HUES64 (cell line): ENCODE measurements around the gene GABBR1.
"Not testable (repeated sequence)": the region's sequence is repeated elsewhere in the genome, so short reads cannot be mapped to it uniquely, and the experiment has no call there.

Source experiments
- H3K27ac ChIP-seq: 2 replicates; pipeline ENCODE4 v1.7.0; 2013; ENCODE audit warnings: low read depth, low read length, inconsistent platforms
- H3K27me3 ChIP-seq: 2 replicates; pipeline ENCODE4 v1.6.1; 2013; ENCODE audit warnings: mild to moderate bottlenecking, low read length; ENCODE audit not compliant: insufficient read depth
- H3K36me3 ChIP-seq: 2 replicates; pipeline ENCODE4 v1.6.1; 2013; ENCODE audit warnings: mild to moderate bottlenecking, low read length; ENCODE audit not compliant: insufficient read depth
- H3K4me1 ChIP-seq: 2 replicates; pipeline ENCODE4 v1.6.1; 2013; ENCODE audit warnings: mild to moderate bottlenecking, low read length, moderate library complexity; ENCODE audit not compliant: insufficient read depth
- H3K4me3 ChIP-seq: 2 replicates; pipeline ENCODE4 v1.5.1; 2013; ENCODE audit warnings: mild to moderate bottlenecking, low read length, moderate library complexity
- H3K9ac ChIP-seq: 2 replicates; pipeline ENCODE4 v1.6.1; 2013; ENCODE audit warnings: mild to moderate bottlenecking, low read depth, low read length
- H3K9me3 ChIP-seq: 2 replicates; pipeline ENCODE4 v1.6.1; 2013; ENCODE audit warnings: low read depth, low read length; ENCODE audit not compliant: insufficient read depth
- WGBS: fragments of 150-250, 120-280 bp; methylation state at CpG from one replicate; pipeline ENCODE4 v1.1.7; 2013; ENCODE audit warnings: missing lambda C conversion rate; 5-methylcytosine and 5-hydroxymethylcytosine counted together

The GABBR1 gene

GRCh38 chr6:29671026-29671425 lies 38.0 kb upstream of the GABBR1 start:
- Histone ChIP-seq H3K4me1 (peaks cover 27% of the 10 kb centered on the region), H3K4me3 (no peak overlapping the region), H3K9me3 (no peaks in the 10 kb centered on the region), H3K27me3 (no peaks in the 10 kb centered on the region), H3K9ac (no peak overlapping the region), H3K27ac (no peak overlapping the region), H3K36me3 (no peaks in the 10 kb centered on the region)
- WGBS: 67% methylated on average over 1 of the region's 1 CpG

DNA sequence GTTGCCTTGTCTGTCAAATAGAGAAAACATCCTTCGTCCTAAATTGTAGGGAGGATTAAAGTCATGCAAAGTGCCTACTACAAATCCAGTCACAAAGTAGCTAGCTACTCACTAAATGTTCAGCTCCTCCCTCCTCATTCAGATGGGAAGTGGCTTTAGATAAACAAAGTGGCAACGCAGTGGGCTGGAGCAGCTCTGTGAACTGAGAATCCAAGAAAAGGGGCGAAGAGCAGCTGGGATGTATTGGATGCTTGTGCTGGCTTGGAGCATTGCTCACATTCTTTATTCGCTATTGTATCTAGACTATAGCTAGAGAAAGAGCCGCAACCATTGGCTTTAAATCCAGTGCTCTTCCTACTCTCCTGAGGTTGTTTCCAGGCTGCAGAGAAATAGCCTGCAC lies 34.2 kb upstream of the GABBR1 start:
- H3K27ac ChIP-seq: peak overlapping the region; percentile 93
- no peaks in the 10 kb centered on the region for H3K36me3 ChIP-seq
- peak overlapping the region; percentile 17 for H3K4me3 ChIP-seq
- H3K4me1 ChIP-seq: peaks cover 50% of the 10 kb centered on the region
- H3K9me3 ChIP-seq: no peaks in the 10 kb centered on the region
- WGBS: 3% methylated on average over 4 of the region's 5 CpGs
- peak overlapping the region; percentile 44 for H3K9ac ChIP-seq
- H3K27me3 ChIP-seq: no peaks in the 10 kb centered on the region

- H3K36me3 ChIP-seq: no peaks in the 10 kb centered on the region
- H3K27ac ChIP-seq: peak overlapping the region; percentile 93
- peak overlapping the region; percentile 17 for H3K4me3 ChIP-seq
- no CpG with 5 or more reads among the region's 1 CpG for WGBS
- H3K9ac ChIP-seq: peak overlapping the region; percentile 44
- no peaks in the 10 kb centered on the region for H3K27me3 ChIP-seq
- peaks cover 50% of the 10 kb centered on the region for H3K4me1 ChIP-seq
- no peaks in the 10 kb centered on the region for H3K9me3 ChIP-seq
Measured at GRCh38 chr6:29666826-29667130, 33.8 kb upstream of the GABBR1 start.

- 48% methylated on average over 8 of the region's 8 CpGs for WGBS
- Histone ChIP-seq H3K36me3 (no peaks in the 10 kb centered on the region), H3K27me3 (no peaks in the 10 kb centered on the region), H3K4me3 (peak overlapping the region; percentile 17; the same call in 1 of the 2 replicates), H3K9me3 (no peaks in the 10 kb centered on the region), H3K27ac (peak overlapping the region; percentile 93), H3K9ac (peak overlapping the region; percentile 44), H3K4me1 (peaks cover 52% of the 10 kb centered on the region)
Measured at GRCh38 chr6:29665942-29666825, 33.2 kb upstream of the GABBR1 start.

GRCh38 chr6:29663300-29664042 lies 30.5 kb upstream of the GABBR1 start:
- Histone ChIP-seq H3K9ac (no peak overlapping the region), H3K4me1 (peaks cover 57% of the 10 kb centered on the region), H3K27me3 (no peaks in the 10 kb centered on the region), H3K4me3 (no peak overlapping the region), H3K36me3 (no peaks in the 10 kb centered on the region), H3K27ac (peak overlapping the region; percentile 62), H3K9me3 (no peaks in the 10 kb centered on the region)
- 59% methylated on average over 3 of the region's 5 CpGs for WGBS

GRCh38 chr6:29661502-29662141 lies 28.6 kb upstream of the GABBR1 start:
- H3K36me3 ChIP-seq, H3K27me3 ChIP-seq, H3K4me3 ChIP-seq, H3K9me3 ChIP-seq: not testable (repeated sequence)
- Histone ChIP-seq H3K27ac (peak overlapping the region; percentile 93), H3K4me1 (peaks cover 40% of the 10 kb centered on the region), H3K9ac (peak overlapping the region; percentile 50)
- WGBS: 11% methylated on average over 14 of the region's 14 CpGs

DNA sequence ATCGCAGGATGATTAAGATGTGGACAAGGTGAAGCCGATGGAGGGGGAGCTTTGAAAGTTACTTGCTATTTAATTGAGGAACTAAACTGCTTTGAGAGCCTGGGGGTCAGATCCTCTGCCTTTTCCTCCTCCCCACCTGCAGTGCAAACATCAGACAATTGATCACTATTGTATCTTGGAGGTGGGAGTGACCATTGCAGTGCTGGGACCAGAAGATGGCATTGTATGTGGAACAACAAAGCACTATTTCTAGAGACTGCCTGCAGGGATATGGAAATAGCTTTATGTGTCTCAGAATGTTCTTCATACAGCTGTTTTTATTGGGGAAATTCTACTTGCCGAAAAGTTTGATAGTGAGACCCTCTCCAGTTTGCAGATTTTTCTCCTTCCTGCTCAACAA lies 28.1 kb upstream of the GABBR1 start:
- Histone ChIP-seq H3K4me3 (no peak overlapping the region), H3K36me3 (no peaks in the 10 kb centered on the region), H3K4me1 (peaks cover 38% of the 10 kb centered on the region), H3K27me3 (no peaks in the 10 kb centered on the region), H3K9ac (peak overlapping the region; percentile 42), H3K9me3 (no peaks in the 10 kb centered on the region), H3K27ac (peak overlapping the region; percentile 93)
- 71% methylated on average over 3 of the region's 3 CpGs for WGBS

DNA sequence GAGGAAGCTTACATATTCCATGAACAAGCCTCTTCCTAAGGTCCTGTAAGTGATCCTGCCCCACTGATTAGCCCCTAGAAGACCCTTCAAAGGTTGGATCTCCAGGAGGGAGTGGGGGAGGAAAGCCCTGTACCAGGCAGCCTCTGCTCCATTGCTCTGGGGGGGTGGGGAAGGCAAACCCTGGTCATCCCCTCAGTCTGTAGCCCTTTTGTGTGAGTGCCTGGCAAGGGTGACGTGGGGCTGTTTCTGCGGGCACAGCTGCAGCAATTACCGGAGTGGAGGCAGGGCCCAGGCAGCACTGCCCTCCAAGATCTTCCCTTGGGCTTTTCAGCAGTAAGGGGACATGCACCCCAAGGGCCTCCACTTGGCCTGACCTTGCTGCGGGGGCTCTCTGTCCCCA lies 23.8 kb upstream of the GABBR1 start, which contains the start of gene MOG:
Gene MOG, plus strand, starts transcription at position 295 of the 400 bp plus-strand sequence. CDS start 118 bp downstream, outside the sequence.
- H3K9me3 ChIP-seq: no peaks in the 10 kb centered on the region
- H3K27me3 ChIP-seq: no peaks in the 10 kb centered on the region
- H3K4me1 ChIP-seq: peaks cover 37% of the 10 kb centered on the region
- 85% methylated on average over 4 of the region's 4 CpGs for WGBS
- no peak within 1 kb of the TSS for H3K4me3 ChIP-seq
- no peak within 1 kb of the TSS for H3K27ac ChIP-seq
- H3K36me3 ChIP-seq: no peaks in the 10 kb centered on the region
- H3K9ac ChIP-seq: no peak within 1 kb of the TSS

GRCh38 chr6:29656157-29656556 lies 23.2 kb upstream of the GABBR1 start:
- H3K36me3 ChIP-seq: no peaks in the 10 kb centered on the region
- no peak overlapping the region for H3K27ac ChIP-seq
- no peaks in the 10 kb centered on the region for H3K27me3 ChIP-seq
- no peaks in the 10 kb centered on the region for H3K9me3 ChIP-seq
- H3K4me1 ChIP-seq: peaks cover 36% of the 10 kb centered on the region
- no peak overlapping the region for H3K9ac ChIP-seq
- WGBS: 80% methylated on average over 2 of the region's 2 CpGs
- no peak overlapping the region for H3K4me3 ChIP-seq

- no peaks in the 10 kb centered on the region for H3K27me3 ChIP-seq
- H3K9ac ChIP-seq: no peak overlapping the region
- 84% methylated on average over 6 of the region's 6 CpGs for WGBS
- H3K4me3 ChIP-seq: no peak overlapping the region
- H3K9me3 ChIP-seq: no peaks in the 10 kb centered on the region
- no peaks in the 10 kb centered on the region for H3K36me3 ChIP-seq
- peaks cover 31% of the 10 kb centered on the region for H3K4me1 ChIP-seq
- no peak overlapping the region for H3K27ac ChIP-seq
Measured at GRCh38 chr6:29655658-29656057, 22.7 kb upstream of the GABBR1 start.

- Histone ChIP-seq H3K27me3 (no peaks in the 10 kb centered on the region), H3K4me1 (peaks cover 38% of the 10 kb centered on the region), H3K9me3 (no peaks in the 10 kb centered on the region), H3K4me3 (no peak overlapping the region), H3K9ac (no peak overlapping the region), H3K36me3 (no peaks in the 10 kb centered on the region), H3K27ac (no peak overlapping the region)
- 15% methylated on average over 7 of the region's 8 CpGs for WGBS
Measured at GRCh38 chr6:29653452-29654038, 20.6 kb upstream of the GABBR1 start.
